OCI-LY3 (cell line): ENCODE results near the gene TNK2.
A peak's percentile ranks its signal among the peaks of the same experiment; 100 is the strongest.
"Not testable (repeated sequence)": the region's sequence is repeated elsewhere in the genome, so short reads cannot be mapped to it uniquely, and the experiment has no call there.

Experiments
- H2AFZ ChIP-seq: fragments of 200-600, 300-600 bp; shearing (Covaris generic); 2 replicates; pipeline ENCODE4 v1.6.0; 2014; ENCODE audit warnings: antibody characterized with exemption, low read depth, low read length
- H3K27ac ChIP-seq: fragments of 200-600, 300-600 bp; sonication (generic); 2 replicates; pipeline ENCODE4 v1.5.1; 2014; ENCODE audit warnings: mild to moderate bottlenecking, low read length, moderate library complexity, mixed read lengths
- H3K27me3 ChIP-seq: fragments of 200-600, 300-600 bp; sonication (generic); 2 replicates; pipeline ENCODE4 v1.6.1; 2014; ENCODE audit warnings: low read depth, low read length, mixed read lengths
- H3K36me3 ChIP-seq: fragments of 200-600, 300-600 bp; sonication (generic); replicated peaks from 2 replicates; pipeline ENCODE3; 2014; ENCODE audit warnings: low read depth, low read length, mixed read lengths
- H3K4me1 ChIP-seq: fragments of 300-600, 200-600 bp; sonication (generic); 2 replicates; pipeline ENCODE4 v1.6.1; 2014; ENCODE audit warnings: low read length, mixed read lengths
- H3K4me2 ChIP-seq: fragments of 200-600, 300-600 bp; sonication (generic); 2 replicates; pipeline ENCODE4 v1.6.1; 2014; ENCODE audit warnings: low read length, mixed read lengths
- H3K4me3 ChIP-seq: fragments of 300-600, 200-600 bp; sonication (generic); 2 replicates; pipeline ENCODE4 v1.5.1; 2014; ENCODE audit warnings: antibody characterized with exemption, mild to moderate bottlenecking, low read length, moderate library complexity
- H3K79me2 ChIP-seq: fragments of 300-600, 200-600 bp; shearing (Covaris generic); 2 replicates; pipeline ENCODE4 v1.6.1; 2014; ENCODE audit warnings: mild to moderate bottlenecking, low read length, mixed read lengths
- H3K9ac ChIP-seq: fragments of 300-600, 200-600 bp; shearing (Covaris generic); 2 replicates; pipeline ENCODE4 v1.6.0; 2014; ENCODE audit warnings: mild to moderate bottlenecking, low read length, moderate library complexity
- H3K9me3 ChIP-seq: fragments of 200-600, 300-600 bp; shearing (Covaris generic); 2 replicates; pipeline ENCODE4 v1.6.1; 2014; ENCODE audit warnings: low read length, mixed read lengths; ENCODE audit not compliant: insufficient read depth
- H4K20me1 ChIP-seq: fragments of 200-600, 300-600 bp; sonication (generic); 2 replicates; pipeline ENCODE4 v1.6.1; 2016; ENCODE audit warnings: low read length, mixed read lengths; ENCODE audit not compliant: insufficient read depth
- EZH2phosphoT487 ChIP-seq: fragments of 200-600 bp; shearing (Covaris generic); IDR thresholded peaks from 2 replicates; pipeline ENCODE4 v1.6.1; 2018; ENCODE audit warnings: antibody characterized with exemption, mixed run types, low read depth
- TF ChIP-seq, protein P1 (sequence below): fragments of 200-600, 300-600 bp; sonication (generic); IDR thresholded peaks from 2 replicates; pipeline ENCODE4 v1.5.1; 2014; ENCODE audit warnings: antibody characterized with exemption, low read length, low read depth

TNK2 gene

DNA sequence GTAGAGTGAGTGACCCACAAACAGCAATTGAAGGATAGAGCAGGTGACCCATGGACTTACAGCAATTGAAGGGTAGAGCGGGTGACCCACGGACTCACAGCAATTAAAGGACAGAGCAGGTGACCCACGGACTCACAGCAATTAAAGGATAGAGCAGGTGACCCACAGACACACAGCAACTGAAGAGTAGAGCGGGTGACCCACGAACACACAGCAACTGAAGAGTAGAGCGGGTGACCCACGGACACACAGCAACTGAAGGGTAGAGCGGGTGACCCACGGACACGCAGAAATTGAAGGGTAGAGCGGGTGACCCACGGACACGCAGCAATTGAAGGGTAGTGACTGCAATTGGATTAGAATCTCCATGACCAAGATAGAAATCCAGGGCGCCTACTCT is 9.8 kb upstream of the TNK2 start:
- H3K9ac ChIP-seq = no peak overlapping the region

DNA sequence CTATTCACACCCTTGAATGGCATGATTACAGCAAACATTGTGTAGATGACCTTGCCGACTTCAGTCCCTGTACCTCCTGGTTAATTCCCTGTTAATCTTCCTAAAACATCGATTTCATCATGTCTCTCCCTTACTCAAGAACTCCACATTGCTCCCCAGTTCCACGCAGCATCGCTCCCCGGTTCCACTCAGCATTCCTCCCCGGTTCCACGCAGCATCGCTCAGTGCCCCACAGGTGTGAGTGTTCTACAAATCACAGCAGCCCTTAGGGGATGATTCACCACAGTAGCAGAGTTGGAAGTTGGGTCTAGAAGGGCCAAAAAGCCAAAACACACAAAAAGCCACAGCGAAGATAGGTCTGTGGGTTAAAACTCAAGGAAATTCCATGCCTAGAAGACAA is 8.6 kb upstream of the TNK2 start:
- no peak overlapping the region for H3K4me2 ChIP-seq
- peaks cover 5% of the 10 kb centered on the region for H3K4me1 ChIP-seq
- H3K27ac ChIP-seq = no peak overlapping the region
- no peak overlapping the region for H3K4me3 ChIP-seq
- H3K79me2 ChIP-seq = no peaks in the 10 kb centered on the region
- no peaks in the 10 kb centered on the region for H4K20me1 ChIP-seq
- H3K27me3 ChIP-seq = peaks cover 14% of the 10 kb centered on the region
- H2AFZ ChIP-seq = no peak overlapping the region
- H3K9me3 ChIP-seq = no peaks in the 10 kb centered on the region
- H3K36me3 ChIP-seq = no peaks in the 10 kb centered on the region
- no peak overlapping the region for H3K9ac ChIP-seq
- TF ChIP-seq, protein P1, sequence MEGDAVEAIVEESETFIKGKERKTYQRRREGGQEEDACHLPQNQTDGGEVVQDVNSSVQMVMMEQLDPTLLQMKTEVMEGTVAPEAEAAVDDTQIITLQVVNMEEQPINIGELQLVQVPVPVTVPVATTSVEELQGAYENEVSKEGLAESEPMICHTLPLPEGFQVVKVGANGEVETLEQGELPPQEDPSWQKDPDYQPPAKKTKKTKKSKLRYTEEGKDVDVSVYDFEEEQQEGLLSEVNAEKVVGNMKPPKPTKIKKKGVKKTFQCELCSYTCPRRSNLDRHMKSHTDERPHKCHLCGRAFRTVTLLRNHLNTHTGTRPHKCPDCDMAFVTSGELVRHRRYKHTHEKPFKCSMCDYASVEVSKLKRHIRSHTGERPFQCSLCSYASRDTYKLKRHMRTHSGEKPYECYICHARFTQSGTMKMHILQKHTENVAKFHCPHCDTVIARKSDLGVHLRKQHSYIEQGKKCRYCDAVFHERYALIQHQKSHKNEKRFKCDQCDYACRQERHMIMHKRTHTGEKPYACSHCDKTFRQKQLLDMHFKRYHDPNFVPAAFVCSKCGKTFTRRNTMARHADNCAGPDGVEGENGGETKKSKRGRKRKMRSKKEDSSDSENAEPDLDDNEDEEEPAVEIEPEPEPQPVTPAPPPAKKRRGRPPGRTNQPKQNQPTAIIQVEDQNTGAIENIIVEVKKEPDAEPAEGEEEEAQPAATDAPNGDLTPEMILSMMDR = no peak
- TF ChIP-seq EZH2phosphoT487 = no peak

More for the DNA sequence above, 9.8 kb upstream of the TNK2 start:
- H3K27me3 ChIP-seq = peaks cover 14% of the 10 kb centered on the region
- no peak overlapping the region for H3K4me2 ChIP-seq
- H3K27ac ChIP-seq = no peak overlapping the region
- TF ChIP-seq, protein P1 = no peak
- TF ChIP-seq EZH2phosphoT487 = no peak
- H2AFZ ChIP-seq = no peak overlapping the region
- H4K20me1 ChIP-seq = no peaks in the 10 kb centered on the region
- H3K79me2 ChIP-seq = no peaks in the 10 kb centered on the region
- H3K36me3 ChIP-seq = no peaks in the 10 kb centered on the region
- H3K4me1 ChIP-seq = peaks cover 5% of the 10 kb centered on the region
- H3K9me3 ChIP-seq = no peaks in the 10 kb centered on the region
- no peak overlapping the region for H3K4me3 ChIP-seq

DNA sequence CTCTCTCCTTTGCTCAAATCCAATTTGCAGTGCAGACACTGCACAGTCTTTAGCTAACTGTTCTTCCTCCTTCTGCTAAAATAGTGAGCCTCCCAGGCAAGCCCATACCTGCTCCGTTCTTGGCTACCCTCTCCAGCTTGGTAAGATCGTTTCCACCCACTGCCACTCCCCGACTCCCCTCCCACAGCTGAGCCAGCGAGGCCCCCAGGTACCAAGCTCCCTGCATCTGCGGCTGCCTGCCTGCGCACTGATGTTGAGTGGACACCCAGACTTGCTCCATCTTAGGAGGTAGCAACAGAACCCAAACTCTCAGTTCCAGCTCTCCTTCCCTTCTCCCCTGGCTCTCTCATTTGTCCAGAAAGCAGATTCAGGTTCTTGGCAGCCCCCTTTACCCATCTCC is 7.9 kb upstream of the TNK2 start:
- Histone ChIP-seq H3K36me3 (no peaks in the 10 kb centered on the region), H3K79me2 (no peaks in the 10 kb centered on the region), H3K4me2 (no peak overlapping the region), H3K27me3 (peaks cover 14% of the 10 kb centered on the region), H3K27ac (no peak overlapping the region), H3K4me3 (no peak overlapping the region), H2AFZ (no peak overlapping the region), H3K9me3 (no peaks in the 10 kb centered on the region), H4K20me1 (no peaks in the 10 kb centered on the region), H3K9ac (no peak overlapping the region), H3K4me1 (peaks cover 5% of the 10 kb centered on the region)
- TF ChIP-seq EZH2phosphoT487 = no peak
- TF ChIP-seq, protein P1 = no peak

DNA sequence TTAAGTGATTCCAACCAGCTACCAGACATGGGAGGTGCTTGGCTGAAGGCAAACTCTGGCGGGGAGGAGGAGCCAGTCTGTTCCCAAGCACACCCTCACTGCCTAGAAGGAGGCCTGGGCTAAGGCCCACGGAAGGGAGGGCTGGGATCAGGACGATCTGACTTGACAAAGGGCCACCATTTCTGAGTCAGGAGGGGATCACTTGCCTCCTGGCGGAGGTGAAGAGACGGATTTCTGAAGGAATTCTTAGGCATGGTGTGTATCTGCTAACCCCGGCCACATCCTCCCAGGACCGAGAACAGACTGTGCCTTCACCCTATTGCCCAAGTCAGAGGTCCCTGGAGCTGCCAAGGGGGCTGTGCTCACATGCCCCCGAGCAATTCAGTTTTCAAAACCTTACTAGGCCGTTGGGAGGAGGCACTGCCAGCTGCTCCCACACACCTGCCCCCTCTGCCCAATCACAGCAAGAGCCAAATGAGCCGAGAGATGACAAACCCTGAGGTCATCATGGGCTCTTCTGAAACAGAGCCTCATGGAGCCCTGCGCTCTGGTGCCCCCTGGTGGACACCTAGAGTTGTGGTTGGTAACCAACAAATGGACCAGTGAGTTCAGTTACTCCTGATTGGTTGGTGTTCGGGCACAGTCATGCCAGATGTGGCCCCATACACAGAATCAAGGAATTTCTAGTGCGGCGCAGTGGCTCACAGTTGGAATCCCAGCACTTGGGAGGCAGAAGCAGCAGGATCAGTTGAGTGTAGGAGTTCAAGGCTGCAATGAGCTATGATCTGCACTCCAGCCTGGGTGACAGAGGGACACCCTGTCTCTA is 6.5 kb upstream of the TNK2 start:
- Histone ChIP-seq H3K36me3 (no peaks in the 10 kb centered on the region), H3K27me3 (peaks cover 14% of the 10 kb centered on the region), H3K4me2 (peak overlapping the region; percentile 80), H3K79me2 (no peaks in the 10 kb centered on the region), H3K9ac (peak overlapping the region; percentile 33), H3K27ac (no peak overlapping the region), H3K4me3 (peak overlapping the region; percentile 61), H3K4me1 (peaks cover 11% of the 10 kb centered on the region), H3K9me3 (no peaks in the 10 kb centered on the region), H4K20me1 (no peaks in the 10 kb centered on the region), H2AFZ (peak overlapping the region; percentile 93)
- TF ChIP-seq, protein P1 = peak; percentile 90
- TF ChIP-seq EZH2phosphoT487 = no peak

DNA sequence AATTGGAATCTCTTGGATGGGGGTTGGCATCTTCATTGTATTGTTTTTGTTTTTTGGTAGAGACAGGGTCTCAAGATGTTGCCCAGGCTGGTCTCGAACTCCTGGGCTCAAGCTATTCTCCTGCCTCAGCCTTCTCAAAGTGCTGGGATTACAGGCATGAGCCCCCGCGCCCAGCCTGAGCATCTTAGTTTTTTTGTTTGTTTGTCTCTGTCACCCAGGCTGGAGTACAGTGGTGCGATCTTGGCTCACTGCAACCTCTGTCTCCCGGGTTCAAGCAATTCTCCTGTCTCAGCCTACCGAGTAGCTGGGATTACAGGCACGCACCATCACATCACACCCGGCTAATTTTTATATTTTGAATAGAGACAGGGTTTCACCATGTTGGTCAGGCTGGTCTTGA is 5.8 kb upstream of the TNK2 start:
- H3K79me2 ChIP-seq, H3K4me2 ChIP-seq, H3K4me3 ChIP-seq, H2AFZ ChIP-seq, H4K20me1 ChIP-seq, H3K9me3 ChIP-seq, H3K9ac ChIP-seq, H3K27ac ChIP-seq, H3K36me3 ChIP-seq: not testable (repeated sequence)
- peaks cover 11% of the 10 kb centered on the region for H3K4me1 ChIP-seq
- H3K27me3 ChIP-seq = peaks cover 14% of the 10 kb centered on the region
